GM20000 (cell line): ENCODE results near the gene PIEZO1.

ENCODE experiments used
- DNase-seq: peaks from one replicate; pipeline ENCODE4 v3.0.0; 2012; ENCODE audit warnings: low spot score
- TF ChIP-seq, protein P1 (sequence below): IDR thresholded peaks from 2 replicates; pipeline ENCODE4 v1.5.1; 2012; ENCODE audit warnings: mild to moderate bottlenecking, control low read depth; ENCODE audit errors: extremely low read depth, missing control alignments

The PIEZO1 gene

DNA sequence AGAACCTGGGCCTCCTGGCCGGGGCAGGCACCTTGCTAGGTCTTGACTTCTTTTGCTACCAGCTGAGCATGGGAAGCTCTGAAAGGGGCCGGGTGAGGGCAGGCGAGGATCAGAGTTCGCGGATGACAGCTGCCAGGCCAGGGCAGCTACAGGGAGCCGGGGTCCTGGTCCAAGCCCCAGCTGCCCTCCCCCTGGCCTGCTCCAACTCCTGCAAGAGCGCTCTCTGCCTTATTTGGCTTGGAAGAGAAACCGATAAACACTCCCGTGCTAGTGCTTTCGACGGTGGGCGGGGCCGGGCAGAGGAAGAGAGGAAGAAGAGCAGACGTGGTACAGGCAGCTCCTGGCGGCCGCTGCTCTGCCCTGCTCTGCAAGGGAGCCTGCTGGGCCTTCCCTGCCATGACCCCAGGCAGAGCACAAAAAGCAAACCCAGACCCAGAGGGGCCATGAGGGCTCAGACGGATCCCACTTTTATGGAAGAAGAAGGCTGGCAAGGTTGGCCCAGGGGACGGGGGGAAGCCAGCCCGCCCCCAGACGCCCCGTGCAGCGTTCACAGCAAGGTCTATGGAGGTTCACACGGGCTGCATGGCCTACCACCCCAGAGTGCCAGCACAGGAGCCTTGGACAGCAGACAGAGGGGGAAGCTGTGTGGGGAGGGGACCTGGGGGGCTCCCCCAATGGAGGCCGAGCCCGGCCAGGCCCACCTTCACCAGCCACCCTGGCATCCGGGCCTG is 25.6 kb downstream of the PIEZO1 start:
- TF ChIP-seq, protein P1, sequence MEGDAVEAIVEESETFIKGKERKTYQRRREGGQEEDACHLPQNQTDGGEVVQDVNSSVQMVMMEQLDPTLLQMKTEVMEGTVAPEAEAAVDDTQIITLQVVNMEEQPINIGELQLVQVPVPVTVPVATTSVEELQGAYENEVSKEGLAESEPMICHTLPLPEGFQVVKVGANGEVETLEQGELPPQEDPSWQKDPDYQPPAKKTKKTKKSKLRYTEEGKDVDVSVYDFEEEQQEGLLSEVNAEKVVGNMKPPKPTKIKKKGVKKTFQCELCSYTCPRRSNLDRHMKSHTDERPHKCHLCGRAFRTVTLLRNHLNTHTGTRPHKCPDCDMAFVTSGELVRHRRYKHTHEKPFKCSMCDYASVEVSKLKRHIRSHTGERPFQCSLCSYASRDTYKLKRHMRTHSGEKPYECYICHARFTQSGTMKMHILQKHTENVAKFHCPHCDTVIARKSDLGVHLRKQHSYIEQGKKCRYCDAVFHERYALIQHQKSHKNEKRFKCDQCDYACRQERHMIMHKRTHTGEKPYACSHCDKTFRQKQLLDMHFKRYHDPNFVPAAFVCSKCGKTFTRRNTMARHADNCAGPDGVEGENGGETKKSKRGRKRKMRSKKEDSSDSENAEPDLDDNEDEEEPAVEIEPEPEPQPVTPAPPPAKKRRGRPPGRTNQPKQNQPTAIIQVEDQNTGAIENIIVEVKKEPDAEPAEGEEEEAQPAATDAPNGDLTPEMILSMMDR, result no peak
- no peak for DNase-seq

DNA sequence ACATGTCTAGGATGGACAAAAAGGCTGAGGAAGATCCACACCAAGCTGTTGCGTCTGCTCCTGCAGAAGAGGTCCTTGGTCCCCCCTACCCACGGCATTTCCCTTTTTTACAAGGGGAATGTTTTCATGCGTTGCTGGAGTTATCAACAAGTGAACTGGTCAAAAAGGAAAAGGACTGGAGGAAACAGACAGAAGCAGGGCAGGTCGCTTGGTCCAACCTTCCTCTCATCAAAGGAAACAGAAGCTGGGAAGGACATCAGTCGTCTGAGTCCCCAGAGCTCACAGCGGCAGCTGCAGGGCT is 26.1 kb downstream of the PIEZO1 start:
- TF ChIP-seq, protein P1, result no peak
- no peak for DNase-seq

DNA sequence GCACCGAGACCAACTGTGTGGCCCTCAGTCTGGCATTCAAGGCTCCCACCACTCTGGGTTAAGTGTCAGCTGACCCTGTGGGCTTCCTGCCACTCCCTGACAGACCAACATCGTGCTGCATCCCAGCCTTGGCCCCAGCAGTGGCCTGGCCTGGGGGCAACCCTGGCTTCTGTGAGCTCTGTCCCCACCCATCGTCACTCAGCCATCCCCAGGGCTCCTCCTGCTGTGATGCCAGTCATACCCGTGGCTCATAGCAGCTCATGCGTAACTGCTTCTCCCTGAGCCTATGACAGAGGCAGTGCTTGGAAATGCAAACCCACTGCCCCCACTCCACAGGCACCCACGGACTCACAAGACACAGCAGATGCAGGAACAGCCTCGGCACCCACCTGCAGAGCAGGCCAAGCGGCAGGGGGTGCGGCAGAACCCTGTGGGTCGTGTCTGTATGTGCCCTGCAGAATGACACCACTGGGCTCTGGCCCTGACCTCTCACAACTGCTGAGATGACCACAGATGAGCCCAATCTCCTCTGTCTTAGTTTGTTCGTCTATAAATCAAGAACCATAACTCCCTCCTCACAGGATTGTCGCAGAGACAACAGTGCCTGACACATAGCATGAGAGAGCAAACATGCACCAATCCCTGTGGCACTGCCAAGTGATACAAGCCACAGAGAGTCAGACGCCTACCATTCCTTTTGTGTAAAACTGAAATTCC is 26.6 kb downstream of the PIEZO1 start:
- TF ChIP-seq, protein P1, result no peak
- DNase-seq, result no peak

- no peak for DNase-seq
These were observed 29.1 kb downstream of the PIEZO1 start for GRCh38 chr16:88755745-88756443.

DNA sequence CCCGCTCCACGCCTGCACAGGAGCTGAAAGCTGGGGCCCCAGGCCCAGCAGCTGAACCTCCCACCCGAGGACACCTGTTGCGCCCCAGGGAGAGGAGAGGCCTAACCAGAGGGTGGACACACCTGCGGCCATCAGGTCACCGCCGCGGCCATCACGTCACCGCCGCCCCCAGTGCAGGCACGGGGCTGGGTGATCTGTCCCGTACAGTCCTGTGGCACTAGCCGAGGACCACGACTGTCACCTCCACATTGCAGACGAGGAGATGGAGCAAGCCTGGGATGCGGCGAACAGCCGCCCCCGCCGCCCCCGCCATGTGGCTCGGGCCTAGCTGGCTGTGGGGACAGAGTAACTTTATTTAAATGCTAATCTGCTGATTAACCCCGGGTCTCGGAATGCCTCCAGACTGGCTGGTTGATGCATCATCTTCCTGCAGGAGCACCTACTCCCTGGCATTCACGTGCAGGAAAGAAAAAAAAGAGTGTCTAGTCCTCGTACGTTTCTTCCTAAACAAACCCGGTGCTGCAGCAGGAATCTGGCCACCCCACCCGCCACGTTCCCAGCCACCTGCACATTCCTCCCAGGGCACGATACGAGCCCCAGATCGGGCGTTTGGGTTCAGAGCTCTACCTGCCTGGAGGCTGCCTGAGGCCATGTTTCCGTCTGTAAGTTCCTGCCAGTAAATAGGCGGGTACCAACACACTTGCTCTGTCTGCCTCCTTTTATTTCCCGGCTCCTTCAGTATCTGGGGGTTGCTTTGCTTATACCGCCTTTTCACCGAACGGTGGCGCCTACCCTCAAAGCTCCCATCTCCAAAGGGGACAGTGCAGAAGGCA is 29.9 kb downstream of the PIEZO1 start:
- TF ChIP-seq, protein P1, result no peak
- peak; percentile 66 for DNase-seq

More at GRCh38 chr16:88755745-88756443, 29.1 kb downstream of the PIEZO1 start:
- TF ChIP-seq, protein P1, result no peak

GRCh38 chr16:88754109-88754911 is 30.7 kb downstream of the PIEZO1 start:
- no peak for DNase-seq
- TF ChIP-seq, protein P1, result no peak
